ENCODE measurements around the gene BABAM1.

GRCh38 chr19:17234911-17235299 is 32.3 kb upstream of the BABAM1 start:
- TF ChIP-seq CTCF (conservative IDR thresholded peaks at IDR 0.05 in 1 of 2, IDR thresholded peaks at IDR 0.05 in 1 of 2; ENCODE audit: low read depth in 1 of 2, low read length in 2 of 2) (no peak), EZH2 (IDR thresholded peaks at IDR 0.05; ENCODE audit: low read length, missing control alignments) (no peak)
